Measurements from ENCODE around the gene DNTT.

DNA sequence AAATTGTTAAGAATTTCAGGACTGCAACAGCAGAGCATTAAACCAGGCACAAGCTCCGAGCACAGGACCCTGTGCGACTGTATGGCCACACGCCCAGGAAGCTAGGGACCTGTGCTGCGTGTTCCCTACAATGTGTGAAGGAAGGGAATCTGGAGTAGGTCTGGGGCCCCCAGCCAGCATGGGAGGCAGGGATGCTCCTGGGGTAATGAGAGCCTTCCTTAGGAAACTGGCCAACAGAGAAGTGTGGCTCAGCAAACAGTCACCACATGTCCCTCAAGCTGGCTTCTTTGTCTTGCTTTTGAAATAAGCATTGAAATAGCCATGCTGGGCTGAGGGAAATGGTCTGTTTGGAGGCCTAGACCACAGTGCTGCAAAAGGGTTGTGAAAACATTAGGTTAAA lies 41.1 kb upstream of the DNTT start:
- TF ChIP-seq, protein P1, sequence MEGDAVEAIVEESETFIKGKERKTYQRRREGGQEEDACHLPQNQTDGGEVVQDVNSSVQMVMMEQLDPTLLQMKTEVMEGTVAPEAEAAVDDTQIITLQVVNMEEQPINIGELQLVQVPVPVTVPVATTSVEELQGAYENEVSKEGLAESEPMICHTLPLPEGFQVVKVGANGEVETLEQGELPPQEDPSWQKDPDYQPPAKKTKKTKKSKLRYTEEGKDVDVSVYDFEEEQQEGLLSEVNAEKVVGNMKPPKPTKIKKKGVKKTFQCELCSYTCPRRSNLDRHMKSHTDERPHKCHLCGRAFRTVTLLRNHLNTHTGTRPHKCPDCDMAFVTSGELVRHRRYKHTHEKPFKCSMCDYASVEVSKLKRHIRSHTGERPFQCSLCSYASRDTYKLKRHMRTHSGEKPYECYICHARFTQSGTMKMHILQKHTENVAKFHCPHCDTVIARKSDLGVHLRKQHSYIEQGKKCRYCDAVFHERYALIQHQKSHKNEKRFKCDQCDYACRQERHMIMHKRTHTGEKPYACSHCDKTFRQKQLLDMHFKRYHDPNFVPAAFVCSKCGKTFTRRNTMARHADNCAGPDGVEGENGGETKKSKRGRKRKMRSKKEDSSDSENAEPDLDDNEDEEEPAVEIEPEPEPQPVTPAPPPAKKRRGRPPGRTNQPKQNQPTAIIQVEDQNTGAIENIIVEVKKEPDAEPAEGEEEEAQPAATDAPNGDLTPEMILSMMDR (IDR thresholded peaks at IDR 0.05): no peak
- no peak for TF ChIP-seq POLR2A (IDR thresholded peaks at IDR 0.05)

Measured in testis (tissue), 2 donors.